HG03354 (cell line): ENCODE results near the gene SCG3.

Experiments used
- ATAC-seq: cut with Tn5 transposase; IDR thresholded peaks from one replicate; pipeline ENCODE4 v1.9.1; 2021; ENCODE audit warnings: mild to moderate bottlenecking; ENCODE audit not compliant: unreplicated experiment, poor library complexity, severe bottlenecking

The SCG3 gene

DNA sequence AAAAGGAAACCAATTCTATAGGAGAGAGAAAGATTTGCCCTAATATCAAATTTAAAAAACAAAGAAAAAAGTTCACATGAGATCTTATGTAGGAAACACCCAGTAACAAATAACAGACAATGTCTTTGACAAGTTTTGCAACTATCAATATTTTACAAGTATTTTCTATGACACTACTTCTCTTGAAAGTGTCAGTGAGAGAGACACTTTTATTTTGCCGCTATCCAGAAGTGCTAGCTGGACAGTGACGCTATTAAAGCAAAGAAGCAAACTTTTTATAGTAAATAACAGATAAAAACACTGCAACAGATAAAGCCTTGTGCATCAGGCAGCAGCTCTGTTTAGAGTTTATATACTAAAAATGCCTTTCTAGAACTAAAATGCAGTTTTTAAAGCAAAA, 42.9 kb downstream of the SCG3 start:
- no peak for ATAC-seq

GRCh38 chr15:51724673-51725072, 43.4 kb downstream of the SCG3 start:
- ATAC-seq, result no peak

- peak; percentile 86 for ATAC-seq
Observed at GRCh38 chr15:51726302-51727073, 45.2 kb downstream of the SCG3 start.

- no peak for ATAC-seq
Observed at GRCh38 chr15:51727141-51727897, 46.0 kb downstream of the SCG3 start.

GRCh38 chr15:51731549-51732267, 50.4 kb downstream of the SCG3 start:
- peak; percentile 65 for ATAC-seq

DNA sequence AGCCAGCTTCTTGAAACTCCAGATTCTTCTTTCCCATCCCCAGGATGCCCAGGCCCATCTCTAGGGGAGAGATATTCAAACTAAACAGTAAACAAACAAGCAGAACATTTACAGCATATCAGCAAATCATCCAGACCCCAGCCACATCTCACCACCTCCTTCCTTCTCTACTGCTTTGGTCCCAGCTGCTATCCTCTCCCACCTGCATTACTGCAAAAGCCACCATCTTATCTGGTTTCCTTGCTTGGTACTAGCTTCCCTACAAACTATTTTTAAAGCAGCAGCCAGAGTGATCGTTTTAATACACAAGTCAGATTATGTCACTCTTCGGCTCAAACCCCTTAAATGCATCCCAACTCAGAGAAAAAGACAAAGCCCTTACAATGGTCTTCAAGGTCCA, 51.3 kb downstream of the SCG3 start:
- ATAC-seq, result no peak

DNA sequence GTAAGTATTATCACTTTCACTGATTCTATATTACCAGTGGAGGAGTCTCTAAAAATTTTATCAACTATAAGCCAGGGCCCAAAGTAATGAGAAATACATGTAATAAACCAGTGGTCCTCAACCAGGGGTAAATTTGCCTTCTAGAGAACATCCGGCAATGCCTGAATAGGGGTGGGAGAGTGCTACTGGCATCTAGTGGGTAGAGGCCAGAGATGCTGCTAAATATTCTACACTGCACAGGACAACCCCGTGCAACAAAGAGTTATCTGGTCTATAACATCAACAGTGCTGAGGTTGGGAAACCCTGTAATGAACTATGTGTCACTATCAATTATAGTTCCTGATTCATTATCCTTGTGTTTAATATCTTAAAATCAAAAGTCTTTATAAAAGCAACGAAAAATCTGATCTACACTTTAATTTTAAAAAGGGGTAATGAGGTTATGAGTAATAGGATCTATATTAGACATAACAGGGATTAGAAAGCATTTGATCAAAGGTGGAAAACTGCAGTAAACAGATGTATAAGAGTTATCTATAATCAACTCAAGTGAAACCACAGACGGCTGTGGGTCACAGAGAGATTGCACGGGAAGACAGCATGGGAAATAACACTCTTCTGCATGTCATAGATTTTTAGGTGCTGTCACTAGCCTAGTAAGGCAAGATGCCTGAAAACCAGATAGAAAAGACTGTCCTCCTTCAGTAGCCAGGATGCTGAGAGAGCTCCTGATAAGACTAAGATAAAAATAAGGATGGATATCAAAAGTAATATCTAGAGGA, 54.1 kb downstream of the SCG3 start:
- peak; percentile 22 for ATAC-seq

- ATAC-seq, result no peak
Observed at GRCh38 chr15:51736069-51736468, 54.8 kb downstream of the SCG3 start.

DNA sequence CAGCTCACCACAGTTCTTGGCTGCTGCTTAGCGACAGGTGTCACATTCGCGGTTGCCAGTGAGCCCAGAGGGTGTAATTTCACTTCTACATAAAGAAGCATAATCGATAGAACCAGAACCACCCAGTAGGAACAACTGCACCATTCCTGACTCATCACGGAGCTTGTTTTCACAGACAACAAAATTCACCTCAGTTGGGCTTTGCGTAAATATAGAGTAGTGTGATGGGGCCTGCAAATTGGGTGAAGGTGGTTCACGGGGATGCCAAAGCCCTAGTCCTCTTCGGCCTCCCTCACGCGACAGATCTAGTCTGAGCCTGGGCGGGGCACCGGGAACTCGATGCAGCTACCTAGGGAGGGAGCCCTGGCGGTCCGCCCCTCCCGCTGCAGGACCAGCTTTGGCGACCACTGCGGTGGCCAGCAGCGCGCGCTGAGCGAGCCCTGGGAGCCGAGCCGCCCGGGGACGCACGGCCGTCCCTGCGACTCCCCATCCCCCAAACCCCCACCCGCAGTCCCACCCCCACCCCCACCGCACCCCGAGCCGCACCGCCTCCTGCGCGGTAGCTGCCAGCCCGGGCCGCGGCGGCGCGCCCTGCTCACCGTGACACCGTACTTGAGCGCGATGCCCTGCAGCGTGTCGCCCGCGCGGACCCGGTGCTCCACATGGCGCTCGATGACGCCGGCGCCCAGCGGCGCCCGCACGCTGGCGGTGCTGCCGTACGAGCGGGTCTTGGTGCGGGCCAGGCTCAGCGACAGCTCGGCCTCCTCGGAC, 55.6 kb downstream of the SCG3 start:
- ATAC-seq, result peak; percentile 41

- peak; percentile 33 for ATAC-seq
Observed at GRCh38 chr15:51737522-51738305, 56.4 kb downstream of the SCG3 start, which contains the start of gene LYSMD2. Gene LYSMD2 (minus strand): TSS chr15:51737655. CDS start chr15:51737622, 33 bp downstream.

DNA sequence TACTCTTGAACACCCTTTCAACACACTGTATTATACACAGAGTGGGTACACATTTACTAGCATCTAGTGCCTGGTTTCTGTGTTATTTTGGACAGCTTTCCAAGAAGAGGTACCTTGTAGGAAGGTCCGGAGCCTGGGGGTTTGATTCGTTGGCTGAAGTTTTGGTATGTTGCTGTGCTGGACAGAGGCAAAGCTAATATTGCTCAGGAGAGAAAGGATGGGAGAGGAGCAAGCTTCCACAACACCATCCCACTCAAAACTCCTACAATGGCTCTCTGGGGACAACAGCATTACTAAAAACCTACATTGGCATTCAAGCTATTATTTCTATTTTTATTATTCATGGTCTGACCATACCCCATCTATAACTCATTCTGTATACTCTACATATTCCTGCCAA, 57.2 kb downstream of the SCG3 start:
- ATAC-seq, result no peak

GRCh38 chr15:51739061-51739712, 57.9 kb downstream of the SCG3 start:
- no peak for ATAC-seq

DNA sequence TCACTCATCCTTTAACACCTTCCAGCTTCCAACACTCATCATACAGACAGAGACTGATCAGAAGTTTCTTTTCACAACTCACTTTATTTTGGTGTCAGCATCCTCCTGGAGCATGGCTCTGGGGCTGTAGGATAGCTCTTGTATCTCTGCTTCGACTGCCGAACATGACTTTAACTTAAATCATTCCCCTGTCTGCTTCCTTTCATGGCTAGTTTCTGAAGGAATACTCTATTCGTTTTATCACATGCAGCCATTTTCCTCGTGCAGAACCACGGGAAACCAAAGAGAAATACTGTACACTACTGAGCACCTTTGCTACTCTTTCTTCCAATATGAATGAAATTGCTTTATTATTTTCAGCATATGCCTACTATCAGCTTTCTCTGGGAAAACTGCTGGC, 68.0 kb downstream of the SCG3 start:
- ATAC-seq, result no peak

DNA sequence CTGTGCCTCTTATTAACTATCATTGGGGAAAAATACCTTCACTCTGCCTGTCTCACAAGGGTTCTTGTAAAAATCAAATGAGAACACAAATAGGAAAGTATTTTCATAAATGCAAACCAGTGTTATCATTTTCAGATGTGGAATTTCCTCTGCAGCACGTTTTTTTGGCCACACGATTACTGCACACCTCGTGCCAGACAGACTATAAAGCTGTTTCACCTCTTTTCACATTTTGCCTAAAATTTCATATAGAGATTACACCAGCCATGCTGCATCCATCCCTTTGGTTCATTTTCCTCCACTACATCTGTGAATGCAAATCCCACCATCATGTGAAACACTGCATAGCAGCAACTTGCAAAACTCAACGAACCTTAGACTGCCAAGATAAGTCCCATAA, 68.9 kb downstream of the SCG3 start:
- ATAC-seq, result no peak

DNA sequence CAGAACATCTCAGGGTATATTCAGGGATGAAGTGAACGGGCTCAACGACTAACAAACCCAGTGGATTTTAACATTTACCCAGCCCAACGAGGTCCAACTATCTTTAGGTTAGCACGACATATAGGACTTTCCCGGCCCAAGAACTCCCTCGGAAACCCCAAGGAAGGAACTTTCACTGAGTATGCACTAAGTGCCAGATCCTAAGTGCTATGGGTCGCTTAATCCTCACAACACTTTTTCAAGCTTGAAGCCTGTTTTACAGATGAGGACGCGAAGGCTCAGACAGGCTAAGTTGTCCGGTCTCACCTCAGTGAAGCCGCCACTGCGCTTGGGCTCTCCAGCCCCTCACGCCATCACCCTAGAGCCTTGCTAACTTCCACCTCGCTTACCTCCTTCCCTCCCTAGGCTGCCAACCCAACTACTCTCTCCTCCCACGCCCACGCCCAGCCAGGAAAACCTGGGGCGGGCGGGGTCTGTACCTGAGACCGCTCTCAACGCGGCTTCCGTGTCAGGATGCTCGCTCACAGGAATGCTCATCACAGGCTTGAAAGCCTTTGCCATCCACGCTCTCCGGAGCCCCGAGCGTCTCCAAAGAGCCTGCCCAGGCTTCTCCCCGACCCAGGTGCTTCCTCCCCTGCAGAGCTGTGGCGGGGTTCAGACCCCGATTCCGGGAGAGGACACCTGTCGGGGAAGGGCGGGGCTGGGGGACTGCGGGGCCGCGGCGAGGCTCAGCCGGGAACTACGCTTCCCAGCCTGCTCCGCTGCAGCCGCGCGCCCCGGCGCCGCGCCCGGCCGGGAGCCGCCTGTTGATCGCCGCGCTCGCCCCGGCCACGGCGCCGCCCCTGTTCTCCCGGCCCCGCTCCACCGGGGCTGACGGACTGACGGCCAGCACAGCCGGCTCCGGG, 69.7 kb downstream of the SCG3 start, which contains the start of gene TMOD2:
Gene TMOD2 (plus strand): TSS at position 806 of the 905 bp plus-strand sequence. CDS start 14,845 bp downstream, outside the sequence.
- peak; percentile 76 for ATAC-seq
